ENCODE results near the gene MSRB3.

- TF ChIP-seq EP300 (IDR thresholded peaks at IDR 0.05) (no peak), POLR2A (IDR thresholded peaks at IDR 0.05) (no peak)
- TF ChIP-seq, protein P1, sequence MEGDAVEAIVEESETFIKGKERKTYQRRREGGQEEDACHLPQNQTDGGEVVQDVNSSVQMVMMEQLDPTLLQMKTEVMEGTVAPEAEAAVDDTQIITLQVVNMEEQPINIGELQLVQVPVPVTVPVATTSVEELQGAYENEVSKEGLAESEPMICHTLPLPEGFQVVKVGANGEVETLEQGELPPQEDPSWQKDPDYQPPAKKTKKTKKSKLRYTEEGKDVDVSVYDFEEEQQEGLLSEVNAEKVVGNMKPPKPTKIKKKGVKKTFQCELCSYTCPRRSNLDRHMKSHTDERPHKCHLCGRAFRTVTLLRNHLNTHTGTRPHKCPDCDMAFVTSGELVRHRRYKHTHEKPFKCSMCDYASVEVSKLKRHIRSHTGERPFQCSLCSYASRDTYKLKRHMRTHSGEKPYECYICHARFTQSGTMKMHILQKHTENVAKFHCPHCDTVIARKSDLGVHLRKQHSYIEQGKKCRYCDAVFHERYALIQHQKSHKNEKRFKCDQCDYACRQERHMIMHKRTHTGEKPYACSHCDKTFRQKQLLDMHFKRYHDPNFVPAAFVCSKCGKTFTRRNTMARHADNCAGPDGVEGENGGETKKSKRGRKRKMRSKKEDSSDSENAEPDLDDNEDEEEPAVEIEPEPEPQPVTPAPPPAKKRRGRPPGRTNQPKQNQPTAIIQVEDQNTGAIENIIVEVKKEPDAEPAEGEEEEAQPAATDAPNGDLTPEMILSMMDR (IDR thresholded peaks at IDR 0.05): no peak
Observed at GRCh38 chr12:65343230-65343629, 64.7 kb downstream of the MSRB3 start.

All from gastroesophageal sphincter (tissue), 3 donors.